ENCODE results near the gene OR5M3. TPM values are rescaled to one million over a fixed set of nuclear protein-coding genes. Genes with fewer than 3 reads are reported as not detected.

The OR5M3 gene
- not detected for total RNA-seq

DNA sequence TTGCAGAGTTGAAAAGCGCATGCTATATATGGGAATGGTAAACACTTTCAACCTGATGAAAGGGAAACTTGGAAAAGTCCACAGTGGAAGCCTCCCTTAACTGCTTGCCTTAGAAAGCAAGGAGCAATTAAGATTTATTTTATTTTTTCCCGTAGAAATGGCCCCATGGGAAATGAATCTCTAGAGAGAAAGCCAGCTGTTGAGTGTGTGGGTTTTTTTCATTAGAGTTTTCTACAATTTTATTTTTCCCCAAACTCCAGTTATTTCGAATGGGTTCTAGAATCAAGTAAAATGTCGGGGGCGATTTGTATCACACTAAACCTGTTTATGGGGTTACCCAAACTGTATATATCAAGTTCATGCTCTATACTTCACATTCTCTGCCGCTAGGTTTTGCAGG lies at the start of gene OR5M3:
OR5M3 (minus strand) TSS at position 101 of the 400 bp plus-strand sequence. CDS start 2,855 bp downstream, outside the sequence.
- Histone ChIP-seq H3K4me1 (ENCODE audit: insufficient read depth, low read length) (no peaks in the 10 kb centered on the region), H3K9me3 (ENCODE audit: low read depth, low read length) (no peaks in the 10 kb centered on the region), H3K27me3 (ENCODE audit: insufficient read depth, low read length) (no peaks in the 10 kb centered on the region), H3K4me3 (ENCODE audit: low read length) (no peak within 1 kb of the TSS)

DNA sequence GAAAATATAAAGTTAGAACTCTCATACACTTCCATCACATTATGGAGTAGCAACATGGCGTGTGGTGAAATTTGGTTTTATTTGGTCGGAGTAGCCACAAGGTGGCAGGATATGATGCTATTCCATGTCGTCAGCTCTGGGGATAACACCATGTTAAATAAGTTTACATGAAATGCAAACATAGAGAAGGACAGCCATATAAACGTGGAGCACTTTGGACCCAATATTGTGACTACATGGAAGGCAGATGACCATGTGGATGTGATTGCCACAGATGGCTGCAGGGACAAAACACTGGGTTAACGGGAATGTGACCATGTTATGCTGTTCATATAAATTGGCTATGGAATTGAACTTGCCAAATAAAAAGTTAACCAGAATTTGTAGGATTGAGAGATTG lies 48.9 kb upstream of the OR5M3 start:
- Histone ChIP-seq H3K27me3 (ENCODE audit: insufficient read depth, low read length) (no peaks in the 10 kb centered on the region), H3K4me3 (ENCODE audit: low read length) (no peak overlapping the region), H3K4me1 (ENCODE audit: insufficient read depth, low read length) (no peaks in the 10 kb centered on the region), H3K9me3 (ENCODE audit: low read depth, low read length) (no peaks in the 10 kb centered on the region)

DNA sequence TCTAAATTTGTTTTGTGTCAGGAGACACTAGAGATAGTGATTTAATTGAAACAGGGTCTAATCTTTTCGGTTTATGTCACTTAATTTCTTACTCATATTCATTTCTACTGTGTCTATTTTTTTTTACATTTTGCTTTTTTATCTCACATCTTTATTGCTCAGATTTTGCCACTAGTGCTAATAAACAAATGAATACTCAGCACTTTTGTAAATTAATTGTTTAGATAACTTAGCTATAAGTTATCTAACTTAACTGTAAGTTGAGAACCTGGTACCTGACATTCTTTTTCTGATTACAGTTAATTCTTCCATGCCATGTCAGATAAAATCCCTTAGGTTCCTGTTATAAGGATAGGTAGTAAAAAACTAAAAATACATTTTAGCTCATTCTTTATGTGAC lies 40.1 kb upstream of the OR5M3 start:
- no peaks in the 10 kb centered on the region for H3K4me1 ChIP-seq (ENCODE audit: insufficient read depth, low read length)
- H3K27me3 ChIP-seq (ENCODE audit: insufficient read depth, low read length), result no peaks in the 10 kb centered on the region
- no peaks in the 10 kb centered on the region for H3K9me3 ChIP-seq (ENCODE audit: low read depth, low read length)
- H3K4me3 ChIP-seq (ENCODE audit: low read length), result no peak overlapping the region

DNA sequence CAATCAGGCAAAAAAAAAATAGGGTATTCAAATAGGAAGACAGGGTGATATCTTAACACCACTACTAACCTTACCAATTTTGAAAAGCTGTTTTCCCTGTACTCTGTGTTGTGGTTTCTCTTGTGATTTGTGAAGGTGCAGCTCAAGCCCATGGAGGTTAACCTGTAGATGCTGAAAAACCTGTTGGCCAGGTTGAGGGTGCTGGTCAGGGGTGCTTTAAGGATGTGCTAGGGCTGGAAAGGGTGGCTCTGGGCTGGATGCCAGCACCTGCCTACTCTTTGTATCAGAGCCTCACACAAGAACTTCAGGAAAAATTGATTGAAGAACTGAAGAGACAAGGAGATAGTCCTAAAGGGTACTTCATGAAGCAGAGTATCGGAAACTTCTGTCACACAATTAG lies 36.3 kb upstream of the OR5M3 start:
- H3K4me1 ChIP-seq (ENCODE audit: insufficient read depth, low read length), result no peaks in the 10 kb centered on the region
- no peaks in the 10 kb centered on the region for H3K27me3 ChIP-seq (ENCODE audit: insufficient read depth, low read length)
- no peaks in the 10 kb centered on the region for H3K9me3 ChIP-seq (ENCODE audit: low read depth, low read length)

DNA sequence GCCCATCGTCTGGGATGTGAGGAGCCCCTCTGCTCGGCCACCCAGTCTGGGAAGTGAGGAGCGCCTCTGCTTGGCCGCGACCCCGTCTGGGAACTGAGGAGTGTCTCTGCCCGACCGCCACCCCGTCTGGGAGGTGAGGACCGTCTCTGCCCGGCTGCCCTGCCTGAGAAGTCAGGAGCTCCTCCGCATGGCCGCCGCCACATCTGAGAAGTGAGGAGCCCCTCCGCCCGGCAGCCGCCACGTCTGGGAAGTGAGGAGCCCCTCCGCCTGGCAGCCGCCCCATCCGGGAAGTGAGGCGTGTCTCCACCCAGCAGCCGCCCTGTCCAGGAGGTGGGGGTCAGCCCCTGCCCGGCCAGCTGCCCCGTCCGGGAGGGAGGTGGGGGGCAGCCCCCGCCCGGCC lies 23.9 kb upstream of the OR5M3 start:
- Histone ChIP-seq H3K4me3 (ENCODE audit: low read length) (no peak overlapping the region), H3K4me1 (ENCODE audit: insufficient read depth, low read length) (no peaks in the 10 kb centered on the region), H3K9me3 (ENCODE audit: low read depth, low read length) (no peaks in the 10 kb centered on the region), H3K27me3 (ENCODE audit: insufficient read depth, low read length) (no peaks in the 10 kb centered on the region)

More for the DNA sequence above, 36.3 kb upstream of the OR5M3 start:
- H3K4me3 ChIP-seq (ENCODE audit: low read length), result no peak overlapping the region

DNA sequence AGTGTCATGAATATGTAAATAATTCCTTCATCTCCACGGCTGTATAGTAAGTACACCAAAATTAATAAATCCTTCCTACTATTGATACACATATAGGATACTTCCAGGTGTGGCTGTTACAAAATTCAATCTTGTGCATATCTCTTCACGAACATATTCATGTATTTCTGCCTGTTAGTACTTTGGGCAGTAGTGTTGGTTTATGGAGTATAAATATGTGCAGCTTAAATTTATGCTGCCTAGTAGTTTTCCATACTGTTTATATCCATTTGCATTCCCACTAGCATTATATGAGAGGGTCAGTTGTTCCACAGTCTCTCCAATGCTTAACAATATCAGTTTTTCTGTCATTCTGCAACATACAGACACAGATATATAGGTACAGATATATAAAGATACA lies 22.0 kb upstream of the OR5M3 start:
- no peaks in the 10 kb centered on the region for H3K9me3 ChIP-seq (ENCODE audit: low read depth, low read length)

DNA sequence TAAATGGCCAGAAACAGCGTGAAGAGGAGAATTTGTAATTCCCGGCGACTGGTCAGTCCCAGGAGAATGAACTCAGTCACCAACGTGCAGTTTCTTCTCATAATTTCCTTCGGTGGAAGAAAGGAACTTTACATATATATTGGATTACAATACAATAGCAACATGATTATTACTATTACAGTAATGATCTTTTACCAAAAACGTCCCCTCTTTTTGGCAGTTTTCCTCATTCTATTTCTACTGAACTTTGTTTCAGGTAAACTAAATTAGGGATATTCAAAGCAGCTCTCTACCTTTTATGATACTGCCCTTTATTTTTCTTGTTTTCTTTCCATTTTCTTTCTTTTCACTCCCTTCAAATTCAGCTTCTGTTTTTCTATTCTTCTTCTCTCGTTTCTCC lies 18.1 kb upstream of the OR5M3 start, which contains the start of gene OR5M8:
OR5M8 (minus strand) TSS at position 101 of the 400 bp plus-strand sequence; CDS start at position 101, 0 bp downstream.
- Histone ChIP-seq H3K4me3 (ENCODE audit: low read length) (no peak within 1 kb of the TSS), H3K9me3 (ENCODE audit: low read depth, low read length) (peaks cover 9% of the 10 kb centered on the region), H3K27me3 (ENCODE audit: insufficient read depth, low read length) (no peaks in the 10 kb centered on the region), H3K4me1 (ENCODE audit: insufficient read depth, low read length) (no peaks in the 10 kb centered on the region)

More for the DNA sequence above, 22.0 kb upstream of the OR5M3 start:
- Histone ChIP-seq H3K27me3 (ENCODE audit: insufficient read depth, low read length) (no peaks in the 10 kb centered on the region), H3K4me1 (ENCODE audit: insufficient read depth, low read length) (no peaks in the 10 kb centered on the region), H3K4me3 (ENCODE audit: low read length) (no peak overlapping the region)

DNA sequence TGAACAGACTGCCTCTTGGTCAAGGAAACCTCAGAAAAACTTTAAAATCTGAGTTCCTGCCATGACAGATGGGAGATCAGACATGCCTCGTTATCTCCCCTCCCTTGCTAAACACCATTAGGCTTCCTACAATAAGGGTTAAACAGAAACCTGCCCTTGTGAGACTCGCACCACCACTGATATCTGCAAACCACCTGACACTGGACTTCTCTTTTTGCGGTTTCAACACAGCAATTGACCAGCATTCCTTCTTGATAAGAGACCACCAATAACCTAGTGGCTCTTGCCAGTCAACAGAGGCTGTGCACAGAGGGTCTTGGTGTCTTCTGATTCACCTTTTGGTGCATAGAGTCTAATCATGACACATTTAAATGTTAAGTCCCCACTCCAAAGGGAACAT lies 13.6 kb upstream of the OR5M3 start:
- H3K4me3 ChIP-seq (ENCODE audit: low read length), result no peak overlapping the region
- no peaks in the 10 kb centered on the region for H3K27me3 ChIP-seq (ENCODE audit: insufficient read depth, low read length)
- H3K9me3 ChIP-seq (ENCODE audit: low read depth, low read length), result peaks cover 9% of the 10 kb centered on the region

DNA sequence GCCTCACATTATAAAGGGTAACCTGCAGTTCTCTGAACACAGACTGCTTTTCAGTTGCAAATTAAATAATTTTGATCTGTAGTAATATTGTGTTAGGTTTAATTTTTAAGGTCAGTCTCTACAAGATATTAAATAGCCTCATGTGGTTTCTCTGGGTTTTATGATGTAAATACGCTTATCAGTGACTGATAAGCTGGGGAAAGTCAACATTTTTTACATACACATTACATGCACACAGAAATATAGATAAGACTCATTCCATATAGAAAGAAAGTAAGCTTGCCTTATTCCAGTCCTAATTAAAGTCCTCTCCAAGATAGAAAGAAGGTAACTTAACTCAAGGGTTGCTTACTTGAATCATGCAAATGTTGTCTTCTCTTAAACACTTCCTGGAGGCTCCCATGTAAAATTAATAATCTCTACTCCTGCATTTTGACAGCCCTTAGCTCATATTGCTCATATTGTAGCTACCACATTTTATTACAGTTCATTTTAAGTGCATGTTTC lies 1.6 kb upstream of the OR5M3 start:
- Histone ChIP-seq H3K4me1 (ENCODE audit: insufficient read depth, low read length) (no peaks in the 10 kb centered on the region), H3K27me3 (ENCODE audit: insufficient read depth, low read length) (no peaks in the 10 kb centered on the region), H3K9me3 (ENCODE audit: low read depth, low read length) (peaks cover 1% of the 10 kb centered on the region), H3K4me3 (ENCODE audit: low read length) (no peak overlapping the region)

More for the DNA sequence above, 13.6 kb upstream of the OR5M3 start:
- H3K4me1 ChIP-seq (ENCODE audit: insufficient read depth, low read length), result no peaks in the 10 kb centered on the region

DNA sequence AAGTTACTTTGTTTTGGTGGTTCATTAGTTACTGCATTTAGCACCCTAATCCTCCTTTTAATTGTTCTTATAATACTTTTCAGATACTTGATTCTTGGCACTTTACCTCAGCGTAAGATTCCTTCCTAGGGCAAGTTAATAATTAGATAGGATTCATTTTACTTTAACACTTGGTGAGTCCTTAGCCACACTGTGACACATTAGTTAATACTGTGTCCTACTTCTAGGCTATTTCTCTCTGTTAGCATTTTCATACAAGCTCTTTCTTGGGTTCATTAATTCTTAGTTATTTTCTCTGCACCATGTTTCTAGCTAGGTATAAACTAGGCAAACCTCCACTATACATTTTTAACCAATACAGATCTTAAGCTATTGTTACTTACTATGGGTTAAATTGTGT lies 16.1 kb downstream of the OR5M3 start:
- Histone ChIP-seq H3K27me3 (ENCODE audit: insufficient read depth, low read length) (no peaks in the 10 kb centered on the region), H3K4me1 (ENCODE audit: insufficient read depth, low read length) (no peaks in the 10 kb centered on the region), H3K9me3 (ENCODE audit: low read depth, low read length) (peaks cover 7% of the 10 kb centered on the region), H3K4me3 (ENCODE audit: low read length) (no peak overlapping the region)

DNA sequence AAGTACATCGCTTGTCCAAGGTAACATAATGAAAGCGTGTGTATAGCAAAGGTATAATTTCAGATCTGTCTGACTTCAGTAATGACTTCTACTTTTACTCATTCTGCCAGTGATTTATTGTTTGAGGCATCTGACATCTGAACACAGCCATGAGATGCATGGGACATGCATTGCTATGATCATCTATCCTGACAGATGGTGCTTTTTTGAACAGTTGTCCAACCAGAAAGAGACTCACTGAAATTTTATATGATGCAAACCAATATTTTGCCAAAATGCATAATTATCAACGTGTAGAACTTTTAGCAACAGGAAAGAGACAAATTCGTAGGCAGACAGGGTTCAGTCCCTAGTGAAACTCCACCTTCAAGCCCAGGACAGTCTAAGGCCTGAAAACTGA lies 19.6 kb downstream of the OR5M3 start:
- Histone ChIP-seq H3K4me3 (ENCODE audit: low read length) (no peak overlapping the region), H3K27me3 (ENCODE audit: insufficient read depth, low read length) (no peaks in the 10 kb centered on the region), H3K9me3 (ENCODE audit: low read depth, low read length) (peaks cover 7% of the 10 kb centered on the region), H3K4me1 (ENCODE audit: insufficient read depth, low read length) (no peaks in the 10 kb centered on the region)

Other genes with a start within 250 kb of the OR5M3 start
- not detected for gene OR5T2, start 239.1 kb downstream of the OR5M3 start, total RNA-seq
- not detected for gene OR5T3, start 221.1 kb downstream of the OR5M3 start, total RNA-seq
- gene OR5T1, start 199.2 kb downstream of the OR5M3 start, total RNA-seq, result not detected
- not detected for gene OR8H1, start 181.1 kb downstream of the OR5M3 start, total RNA-seq
- not detected for gene OR8K3, start 158.2 kb downstream of the OR5M3 start, total RNA-seq
- not detected for gene OR8K1, start 127.3 kb downstream of the OR5M3 start, total RNA-seq
- not detected for gene OR8J1, start 119.1 kb downstream of the OR5M3 start, total RNA-seq
- gene OR8U1, start 97.7 kb downstream of the OR5M3 start, total RNA-seq, result not detected
- not detected for gene OR5AL1, start 60.7 kb downstream of the OR5M3 start, total RNA-seq
- gene OR5M8, start 18.0 kb upstream of the OR5M3 start, total RNA-seq, result not detected
- gene OR5M11, start 69.9 kb upstream of the OR5M3 start, total RNA-seq, result not detected
- not detected for gene OR5M10, start 104.4 kb upstream of the OR5M3 start, total RNA-seq
- not detected for gene OR5M1, start 141.5 kb upstream of the OR5M3 start, total RNA-seq
- gene OR5AP2, start 169.1 kb upstream of the OR5M3 start, total RNA-seq, result not detected
- gene OR5AR1, start 190.3 kb upstream of the OR5M3 start, total RNA-seq, result not detected
- gene OR9G1, start 225.7 kb upstream of the OR5M3 start, total RNA-seq, result not detected